Caco-2 (cell line): Measurements from ENCODE around the gene ZNHIT1. TPM values are rescaled to one million over a fixed set of nuclear protein-coding genes. Genes with fewer than 3 reads are reported as not detected.

Experiments used
- BruUV-seq: library from RNA; stranded (reverse); fragments of 400-500 nt; replicated peaks from 2 replicates; lab custom pipeline; 2021; lab: Mats Ljungman, UMichigan
- CTCF ChIA-PET: fragments of 300-600 bp; sonication (Branson Sonifier 250); formaldehyde crosslinking; loops from one replicate; lab custom pipeline; 2022; ENCODE audit warnings: antibody characterized with exemption; lab: Charles Lee
- POLR2A ChIA-PET: fragments of 300-600 bp; sonication (Branson Sonifier 250); formaldehyde crosslinking; loops from one replicate; lab custom pipeline; 2022; ENCODE audit warnings: antibody characterized with exemption; lab: Charles Lee
- DNase-seq, 2 experiments: peaks; one replicate each; pipeline versions ENCODE4 v3.0.0 to v3.0.0-alpha.2; 2020 to 2022
- H3K27me3 ChIP-seq: replicated peaks from 2 replicates; pipeline ENCODE4 v1.6.0; 2011; ENCODE audit warnings: low read length; ENCODE audit not compliant: control insufficient read depth, insufficient read depth
- H3K36me3 ChIP-seq: 2 replicates; pipeline ENCODE4 v1.5.1; 2011; ENCODE audit warnings: low read length; ENCODE audit not compliant: control insufficient read depth, insufficient read depth
- H3K4me1 ChIP-seq: fragments of 250-450 bp; sonication (Bioruptor Pico); 2 replicates; pipeline ENCODE4 v1.5.1; 2020; ENCODE audit warnings: mild to moderate bottlenecking
- H3K4me3 ChIP-seq: 2 replicates; pipeline ENCODE4 v1.5.1; 2011; ENCODE audit warnings: low read depth, mild to moderate bottlenecking, control low read depth, low read length
- H3K9me3 ChIP-seq: fragments of 250-450 bp; sonication (Bioruptor Pico); 2 replicates; pipeline ENCODE4 v1.5.1; 2020; ENCODE audit warnings: mild to moderate bottlenecking, moderate library complexity
- H3K27ac Mint-ChIP-seq: one replicate; pipeline ENCODE4 v1.8.0; 2022; ENCODE audit warnings: mixed read lengths; ENCODE audit not compliant: unreplicated experiment
- H3K27me3 Mint-ChIP-seq: one replicate; pipeline ENCODE4 v1.8.0; 2022; ENCODE audit warnings: mixed read lengths; ENCODE audit not compliant: insufficient read depth, unreplicated experiment
- H3K36me3 Mint-ChIP-seq: one replicate; pipeline ENCODE4 v1.8.0; 2022; ENCODE audit warnings: mild to moderate bottlenecking, mixed read lengths; ENCODE audit not compliant: insufficient read depth, unreplicated experiment
- H3K4me1 Mint-ChIP-seq: one replicate; pipeline ENCODE4 v1.8.0; 2022; ENCODE audit warnings: low read depth, mixed read lengths; ENCODE audit not compliant: unreplicated experiment
- H3K4me3 Mint-ChIP-seq: one replicate; pipeline ENCODE4 v1.8.0; 2022; ENCODE audit warnings: mild to moderate bottlenecking, moderate library complexity, mixed read lengths; ENCODE audit not compliant: unreplicated experiment
- H3K9me3 Mint-ChIP-seq: one replicate; pipeline ENCODE4 v1.8.0; 2022; ENCODE audit warnings: mixed read lengths; ENCODE audit not compliant: unreplicated experiment
- intact Hi-C: fragments of 100-400 bp; cut with micrococcal nuclease; formaldehyde crosslinking; loops from one replicate; pipeline ENCODE4 v1.10.0; 2022; ENCODE audit not compliant: unreplicated experiment
- total RNA-seq: library from RNA; stranded (reverse); gene quantifications from 2 replicates; pipeline ENCODE4 v1.2.3, GENCODE V29; 2022
- TF ChIP-seq, protein P1 (sequence below), 2 experiments: fragments of 200-600 bp in 1 of 2; IDR thresholded peaks; 1 replicate in 1 of 2; 2 replicates in 1 of 2; pipeline versions ENCODE4 v1.5.1 to v1.8.0; 2011 to 2022; ENCODE audit warnings: antibody characterized with exemption in 1 of 2, control low read depth in 1 of 2, inconsistent platforms in 1 of 2, low read depth in 1 of 2, low read length in 1 of 2, mild to moderate bottlenecking in 1 of 2, moderate library complexity in 1 of 2; ENCODE audit not compliant: insufficient read depth in 1 of 2, severe bottlenecking in 1 of 2, unreplicated experiment in 1 of 2

Gene ZNHIT1
- total RNA-seq, 1 experiment from 2014 or later = 64.0 TPM

- Mint-ChIP-seq H3K27me3 (no peaks in the 10 kb centered on the region), H3K36me3 (peaks cover 1% of the 10 kb centered on the region), H3K27ac (peak within 1 kb of the TSS; percentile 70), H3K9me3 (no peaks in the 10 kb centered on the region), H3K4me3 (peak within 1 kb of the TSS; percentile 70), H3K4me1 (peaks cover 14% of the 10 kb centered on the region)
- ChIA-PET POLR2A (interaction anchor here (1.1 to 1.3 kb wide), 2 partner anchors 17 to 36 kb away, joined by 3 to 7 read pairs; partner anchors contain the start of genes PLOD3, VGF and ZNHIT1), CTCF (interaction anchor here (0.6 to 2.5 kb wide), 7 partner anchors 9 to 57 kb away, joined by 3 to 12 read pairs (median 7); partner anchors contain the start of genes PLOD3 and ZNHIT1)
- H3K9me3 ChIP-seq = no peaks in the 10 kb centered on the region
- BruUV-seq = no TSS peak
- no peaks in the 10 kb centered on the region; the same call in 1 of the 2 replicates for H3K36me3 ChIP-seq
- intact Hi-C loops = loop anchor here (1.0 to 2.0 kb wide), 3 partner anchors 18 to 52 kb away; partner anchors contain the start of gene ZNHIT1
- peak within 1 kb of the TSS; percentile 45 for H3K4me3 ChIP-seq
- peak; percentile 88 to 95 for DNase-seq
- peaks cover 20% of the 10 kb centered on the region for H3K4me1 ChIP-seq
- TF ChIP-seq, protein P1, sequence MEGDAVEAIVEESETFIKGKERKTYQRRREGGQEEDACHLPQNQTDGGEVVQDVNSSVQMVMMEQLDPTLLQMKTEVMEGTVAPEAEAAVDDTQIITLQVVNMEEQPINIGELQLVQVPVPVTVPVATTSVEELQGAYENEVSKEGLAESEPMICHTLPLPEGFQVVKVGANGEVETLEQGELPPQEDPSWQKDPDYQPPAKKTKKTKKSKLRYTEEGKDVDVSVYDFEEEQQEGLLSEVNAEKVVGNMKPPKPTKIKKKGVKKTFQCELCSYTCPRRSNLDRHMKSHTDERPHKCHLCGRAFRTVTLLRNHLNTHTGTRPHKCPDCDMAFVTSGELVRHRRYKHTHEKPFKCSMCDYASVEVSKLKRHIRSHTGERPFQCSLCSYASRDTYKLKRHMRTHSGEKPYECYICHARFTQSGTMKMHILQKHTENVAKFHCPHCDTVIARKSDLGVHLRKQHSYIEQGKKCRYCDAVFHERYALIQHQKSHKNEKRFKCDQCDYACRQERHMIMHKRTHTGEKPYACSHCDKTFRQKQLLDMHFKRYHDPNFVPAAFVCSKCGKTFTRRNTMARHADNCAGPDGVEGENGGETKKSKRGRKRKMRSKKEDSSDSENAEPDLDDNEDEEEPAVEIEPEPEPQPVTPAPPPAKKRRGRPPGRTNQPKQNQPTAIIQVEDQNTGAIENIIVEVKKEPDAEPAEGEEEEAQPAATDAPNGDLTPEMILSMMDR (IDR thresholded peaks at IDR 0.05; ENCODE audit: insufficient read depth in 1 of 2, low read depth in 1 of 2, low read length in 1 of 2, severe bottlenecking in 1 of 2, unreplicated experiment in 1 of 2) = no peak
- no peaks in the 10 kb centered on the region for H3K27me3 ChIP-seq
Measured at GRCh38 chr7:101200862-101201599, 16.9 kb upstream of the ZNHIT1 start, which contains the start of gene MOGAT3. TSS of gene MOGAT3 (minus strand) at chr7:101201036. CDS start at chr7:101200854, 182 bp downstream.

DNA sequence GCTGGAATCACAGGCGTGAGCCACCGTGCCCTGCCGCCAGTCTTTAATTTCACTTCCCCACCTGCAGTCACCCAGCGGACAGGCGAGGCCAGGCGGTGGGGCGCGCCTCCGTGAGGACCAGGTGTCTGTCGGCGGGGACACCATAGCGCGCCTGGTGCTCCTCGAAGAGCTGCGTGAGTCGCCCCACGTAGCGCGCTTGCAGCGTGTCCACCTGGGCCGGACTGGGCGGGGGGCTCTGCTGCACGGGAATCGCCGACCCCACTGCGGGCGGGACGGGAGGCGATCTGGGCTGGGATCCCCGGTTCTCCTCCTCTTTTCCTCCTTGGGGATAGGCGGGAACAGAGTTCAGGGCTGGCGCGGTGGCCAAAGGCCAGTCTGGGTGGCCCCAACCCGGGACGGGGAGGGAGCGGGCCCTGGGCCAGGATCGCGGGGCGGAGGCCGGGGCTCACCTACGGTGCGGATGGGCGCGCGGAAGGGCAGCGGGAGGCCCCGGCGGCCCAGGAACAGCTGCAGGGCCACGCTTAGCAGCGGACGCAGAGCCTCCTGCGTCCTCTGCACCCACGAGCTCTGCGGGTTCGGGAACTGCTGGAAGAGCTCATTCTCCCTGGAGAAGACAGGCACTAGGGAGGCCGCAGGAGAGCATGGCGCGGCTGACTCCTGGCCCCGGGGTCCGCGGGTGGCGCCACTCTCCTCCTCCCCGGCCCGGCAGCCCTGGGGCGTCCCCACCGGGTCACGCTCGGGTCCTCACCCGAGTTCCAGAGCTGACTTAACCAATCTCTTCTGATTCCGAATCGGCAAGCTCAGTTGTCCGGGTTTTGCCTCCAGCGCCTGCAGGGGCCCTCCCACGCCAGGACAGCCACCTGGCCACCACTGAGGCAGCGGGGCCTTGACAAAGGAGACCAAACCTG lies 16.0 kb upstream of the ZNHIT1 start:
- no peak overlapping the region for H3K4me3 ChIP-seq
- peak overlapping the region; percentile 70 for H3K4me3 Mint-ChIP-seq

More for the DNA sequence above, 16.0 kb upstream of the ZNHIT1 start:
- intact Hi-C loops = loop anchor here (1.0 to 2.0 kb wide), 3 partner anchors 17 to 51 kb away; partner anchors contain the start of gene ZNHIT1
- ChIA-PET CTCF (interaction anchor here (2.5 kb wide), 1 partner anchor 10 kb away, joined by 12 read pairs; no protein-coding TSS in a partner anchor), POLR2A (interaction anchor here (0.5 kb wide), 2 partner anchors 10 to 350 kb away, joined by 3 to 4 read pairs; partner anchors contain the start of gene SLC12A9)
- peaks cover 20% of the 10 kb centered on the region for H3K4me1 ChIP-seq
- TF ChIP-seq, protein P1 (IDR thresholded peaks at IDR 0.05; ENCODE audit: insufficient read depth in 1 of 2, low read depth in 1 of 2, low read length in 1 of 2, severe bottlenecking in 1 of 2, unreplicated experiment in 1 of 2) = no peak
- H3K36me3 ChIP-seq = no peaks in the 10 kb centered on the region; the same call in 1 of the 2 replicates
- no peaks in the 10 kb centered on the region for H3K27me3 ChIP-seq
- no peak for DNase-seq
- no TSS peak for BruUV-seq
- Mint-ChIP-seq H3K36me3 (peaks cover 6% of the 10 kb centered on the region), H3K27ac (peak overlapping the region; percentile 70), H3K27me3 (no peaks in the 10 kb centered on the region), H3K9me3 (no peaks in the 10 kb centered on the region), H3K4me1 (peaks cover 14% of the 10 kb centered on the region)
- no peaks in the 10 kb centered on the region for H3K9me3 ChIP-seq
